Adrenal gland (tissue), 12 donors: ENCODE results near the gene NUP93. TPM values are rescaled to one million over a fixed set of nuclear protein-coding genes. Genes with fewer than 3 reads are reported as not detected.

Experiments
- DNase-seq, 7 donors: peaks; one replicate each; pipeline ENCODE4 v3.0.0-alpha.2; 2019 to 2020
- H3K27ac ChIP-seq, 5 donors: fragments of 200-600 bp; sonication (generic) in 4 of 5; 1 replicate in 3 of 5; 2 replicates in 2 of 5; pipeline versions ENCODE4 v1.5.1 to v1.8.0; 2016 to 2020; ENCODE audit warnings: mild to moderate bottlenecking in 1 of 5
- H3K27me3 ChIP-seq: fragments of 200-600 bp; 2 replicates; pipeline ENCODE4 v1.8.0; 2021
- H3K36me3 ChIP-seq, 2 donors: fragments of 200-600 bp; replicated peaks in 1 of 2; 1 replicate in 1 of 2; 2 replicates in 1 of 2; pipeline versions ENCODE4 v1.5.1 to v1.8.0; 2018 to 2022
- H3K4me1 ChIP-seq, 2 donors: fragments of 200-600 bp; replicated peaks in 1 of 2; 1 replicate in 1 of 2; 2 replicates in 1 of 2; pipeline versions ENCODE4 v1.5.1 to v1.8.0; 2018 to 2021
- H3K4me3 ChIP-seq, 4 donors: fragments of 200-600 bp; sonication (generic) in 3 of 4; one replicate each; pipeline ENCODE4 v1.5.1; 2016 to 2018
- H3K9me3 ChIP-seq, 3 donors: fragments of 200-600 bp; sonication (generic) in 1 of 3; replicated peaks in 1 of 3; 1 replicate in 2 of 3; 2 replicates in 1 of 3; pipeline versions ENCODE4 v1.5.1 to v1.8.0; 2016 to 2021
- CTCF ChIP-seq, 6 experiments: fragments of 450-650 bp in 4 of 6; fragments of 200-600 bp in 2 of 6; sonication (generic) in 1 of 6; IDR thresholded peaks; 1 replicate in 5 of 6; 2 replicates in 1 of 6; pipeline versions ENCODE4 v1.5.1 to v1.8.0; 2016 to 2021; ENCODE audit warnings: antibody characterized with exemption in 6 of 6, mild to moderate bottlenecking in 2 of 6, moderate library complexity in 1 of 6
- POLR2A ChIP-seq, 2 donors: fragments of 450-650 bp; IDR thresholded peaks; one replicate each; pipeline ENCODE4 v1.6.1; 2017; ENCODE audit warnings: antibody characterized with exemption in 2 of 2, mild to moderate bottlenecking in 2 of 2, moderate library complexity in 1 of 2
- WGBS, 4 donors: extraction: QIAGEN DNeasy Blood & Tissue Kit in 2 of 4; methylation state at CpG; one replicate each; pipeline versions ENCODE4 v1.1.5 to v1.1.7; 2013 to 2017; 5-methylcytosine and 5-hydroxymethylcytosine counted together
- intact Hi-C, 2 donors: fragments of 100-400 bp; cut with DNase I; formaldehyde crosslinking; loops; one replicate each; pipeline versions ENCODE4 v1.14.1 to v1.15.0; 2022 to 2023
- polyA plus RNA-seq, 3 donors: library from polyadenylated mRNA; stranded (reverse); fragments of 200-250 nt in 2 of 3; fragments of 350-450 nt in 1 of 3; fragmentation: Illumina TruSeq in 1 of 3; extraction: RNeasy Lipid Tissue Mini Kit (QIAGEN cat#74804) in 1 of 3; gene quantifications; one replicate each; pipeline ENCODE4 v1.2.3, GENCODE V29; 2013 to 2014
- total RNA-seq, 9 donors: library from RNA; depleted of rRNA in 4 of 9; stranded (reverse); fragments of >200 nt in 4 of 9; fragments of 120-200 nt in 1 of 9; fragmentation: NEBNext Ultra II Directional in 1 of 9; extraction: Animal tissue kit (Norgen Biotek cat#: 25700) in 1 of 9; gene quantifications; one replicate each; pipeline versions ENCODE4 v1.1.0 to v1.2.4, GENCODE V29; 2013 to 2023
- donor health status: healthy with polysubstance abuse.
- donor health status: Bipolar disorder and iron deficiency.
- donor health status: DM: yes; HTN: yes; CAD: no.
- donor health status: DM: no; HTN: no; CAD: no.
- donor health status: DM: no; HTN: no; CAD: no.
- donor health status: DM: yes; HTN: yes; CAD: no.

NUP93 gene
- total and polyA plus RNA-seq, 12 donors = 29.3 to 71.1 (median 45.8) TPM

GRCh38 chr16:56885446-56886162 is 155.7 kb downstream of the NUP93 start:
- TF ChIP-seq CTCF (IDR thresholded peaks at IDR 0.05) (no peak), POLR2A (IDR thresholded peaks at IDR 0.05) (no peak)
- WGBS, 4 donors = 55 to 92% (median 74%) methylated on average over 5 to 9 of the region's 9 CpGs
- H3K9me3 ChIP-seq = no peaks in the 10 kb centered on the region
- no peak for DNase-seq
- H3K27ac ChIP-seq = no peak overlapping the region
- no peaks in the 10 kb centered on the region for H3K27me3 ChIP-seq
- H3K4me3 ChIP-seq = no peak overlapping the region
- intact Hi-C loops = no loop called here
- no peaks in the 10 kb centered on the region for H3K4me1 ChIP-seq
- H3K36me3 ChIP-seq = no peaks in the 10 kb centered on the region

GRCh38 chr16:56886296-56886695 is 156.4 kb downstream of the NUP93 start:
- WGBS, 4 donors = 90 to 96% (median 91%) methylated on average over 10 to 12 of the region's 12 CpGs
- no peaks in the 10 kb centered on the region for H3K36me3 ChIP-seq
- no peaks in the 10 kb centered on the region for H3K27me3 ChIP-seq
- no peak overlapping the region for H3K27ac ChIP-seq
- H3K9me3 ChIP-seq = no peaks in the 10 kb centered on the region
- no peak for DNase-seq
- no peak overlapping the region for H3K4me3 ChIP-seq
- H3K4me1 ChIP-seq = no peaks in the 10 kb centered on the region
- intact Hi-C loops = no loop called here
- TF ChIP-seq CTCF (IDR thresholded peaks at IDR 0.05) (no peak), POLR2A (IDR thresholded peaks at IDR 0.05) (no peak)

- Histone ChIP-seq H3K9me3 (no peaks in the 10 kb centered on the region), H3K4me3 (no peak overlapping the region), H3K27me3 (no peaks in the 10 kb centered on the region), H3K4me1 (no peaks in the 10 kb centered on the region), H3K27ac (no peak overlapping the region), H3K36me3 (no peaks in the 10 kb centered on the region)
- intact Hi-C loops = no loop called here
- no peak for DNase-seq
- no peak for TF ChIP-seq CTCF (IDR thresholded peaks at IDR 0.05)
- TF ChIP-seq POLR2A (IDR thresholded peaks at IDR 0.05) = no peak
- 83 to 90% (median 87%) methylated on average over 3 to 9 of the region's 9 CpGs for WGBS, 4 donors
These were observed 156.9 kb downstream of the NUP93 start for GRCh38 chr16:56886826-56887225.

- DNase-seq = no peak
- no peak overlapping the region for H3K27ac ChIP-seq
- H3K36me3 ChIP-seq = no peaks in the 10 kb centered on the region
- no peaks in the 10 kb centered on the region for H3K4me1 ChIP-seq
- no peak overlapping the region for H3K4me3 ChIP-seq
- H3K9me3 ChIP-seq = no peaks in the 10 kb centered on the region
- H3K27me3 ChIP-seq = no peaks in the 10 kb centered on the region
- intact Hi-C loops = no loop called here
- 82 to 92% (median 86%) methylated on average over 3 to 7 of the region's 7 CpGs for WGBS, 4 donors
- TF ChIP-seq CTCF (IDR thresholded peaks at IDR 0.05) (no peak), POLR2A (IDR thresholded peaks at IDR 0.05) (no peak)
These were observed 158.9 kb downstream of the NUP93 start for GRCh38 chr16:56888806-56889205.
